Astrocyte (in vitro differentiated cells and primary cell): ENCODE data around the gene ATP1A3.
A peak's percentile ranks its signal among the peaks of the same experiment; 100 is the strongest.

Experiments used
- CTCF ChIP-seq: IDR thresholded peaks from 2 replicates; pipeline ENCODE4 v1.5.1; 2011; ENCODE audit warnings: low read depth, mild to moderate bottlenecking, inconsistent platforms, low read length, moderate library complexity; ENCODE audit not compliant: insufficient read depth
- EZH2 ChIP-seq: IDR thresholded peaks from 2 replicates; pipeline ENCODE4 v1.6.1; 2012; ENCODE audit warnings: mild to moderate bottlenecking, low read length, inconsistent platforms; ENCODE audit not compliant: insufficient read depth

DNA sequence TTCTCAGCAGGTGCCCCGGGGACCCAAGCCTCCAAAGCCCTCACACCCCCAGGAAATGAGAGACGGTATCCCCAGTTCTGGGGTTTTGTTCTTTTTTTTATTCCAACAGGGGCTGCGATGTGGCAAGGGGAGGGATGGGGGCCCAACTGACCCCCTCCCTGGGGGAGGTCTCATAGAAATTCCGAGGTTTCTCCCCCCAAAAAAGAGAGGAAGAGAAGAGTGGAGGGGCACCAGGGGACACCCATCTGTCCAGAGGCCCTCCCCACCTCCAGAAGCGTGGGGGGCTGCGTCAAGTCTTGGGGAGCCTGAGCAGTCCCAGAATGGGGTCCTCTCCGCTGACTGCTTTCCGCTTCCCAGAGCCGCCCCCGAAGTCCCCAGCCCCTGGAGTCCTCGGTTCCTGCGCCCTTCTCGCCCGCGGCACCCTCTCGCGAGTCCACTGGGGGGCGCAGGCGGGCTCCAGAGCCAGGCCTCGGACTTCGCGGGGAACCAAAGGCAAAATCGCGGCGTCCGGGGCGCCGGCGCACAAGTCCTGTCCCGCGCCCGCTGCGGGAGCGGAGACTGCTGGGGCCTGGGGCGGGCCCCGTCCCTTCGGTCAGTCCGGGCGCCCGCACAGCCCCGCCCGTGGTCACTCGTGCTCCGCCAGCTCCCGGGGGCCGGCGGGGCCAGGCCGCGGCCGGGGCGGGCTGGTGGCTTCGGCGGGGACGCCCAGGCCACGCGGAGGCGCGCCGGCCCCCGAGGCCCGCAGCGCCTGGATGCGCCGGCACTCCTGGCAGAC lies 4.4 kb upstream of the ATP1A3 start:
- peak; percentile 19 for TF ChIP-seq CTCF
- TF ChIP-seq EZH2 = peak; percentile 20
